AG04450 (cell line): ENCODE measurements around the gene NUP214. TPM values are rescaled to one million over a fixed set of nuclear protein-coding genes. Genes with fewer than 3 reads are reported as not detected.
A peak's percentile ranks its signal among the peaks of the same experiment; 100 is the strongest.

ENCODE experiments used
- CTCF ChIA-PET: fragments of 300-600, 350-600 bp; formaldehyde crosslinking; extraction: SDS; loops from one replicate; lab custom pipeline; 2022; ENCODE audit warnings: antibody characterized with exemption, inconsistent platforms; lab: Charles Lee
- POLR2A ChIA-PET: fragments of 350-600 bp; formaldehyde crosslinking; extraction: SDS; loops from one replicate; lab custom pipeline; 2021; ENCODE audit warnings: antibody characterized with exemption, inconsistent platforms; lab: Yijun Ruan, JAX
- DNase-seq: peaks from one replicate; pipeline ENCODE4 v3.0.0-alpha.2; 2011; ENCODE audit warnings: low read depth, low spot score
- H3K27ac ChIP-seq: one replicate; pipeline ENCODE4 v1.5.1; 2012; ENCODE audit warnings: low read depth, low read length, control low read depth
- H3K27me3 ChIP-seq: one replicate; pipeline ENCODE4 v1.6.0; 2012; ENCODE audit warnings: low read length; ENCODE audit not compliant: control insufficient read depth, insufficient read depth
- H3K4me3 ChIP-seq: 2 replicates; pipeline ENCODE4 v1.5.1; 2011; ENCODE audit warnings: mild to moderate bottlenecking, low read depth, low read length, control low read depth
- H3K9me3 ChIP-seq: 2 replicates; pipeline ENCODE4 v1.5.1; 2012; ENCODE audit warnings: low read length; ENCODE audit not compliant: control insufficient read depth, insufficient read depth
- polyA plus RNA-seq: library from polyadenylated mRNA; depleted of rRNA; stranded (reverse); fragments of >200 nt; gene quantifications from 2 replicates; pipeline ENCODE4 v1.2.3, GENCODE V29; 2011; rRNA removed
- small RNA-seq: library from RNA; depleted of rRNA; stranded (forward); fragments of <200 nt; gene quantifications from one replicate; pipeline ENCODE3, GENCODE V24; 2012; ENCODE audit warnings: low read depth; ENCODE audit not compliant: insufficient read length
- TF ChIP-seq, protein P1 (sequence below): IDR thresholded peaks from 2 replicates; pipeline ENCODE4 v1.5.1; 2011; ENCODE audit warnings: low read depth, low read length, control low read depth, inconsistent platforms

The NUP214 gene
- polyA plus RNA-seq, 1 experiment = 7.9 TPM

DNA sequence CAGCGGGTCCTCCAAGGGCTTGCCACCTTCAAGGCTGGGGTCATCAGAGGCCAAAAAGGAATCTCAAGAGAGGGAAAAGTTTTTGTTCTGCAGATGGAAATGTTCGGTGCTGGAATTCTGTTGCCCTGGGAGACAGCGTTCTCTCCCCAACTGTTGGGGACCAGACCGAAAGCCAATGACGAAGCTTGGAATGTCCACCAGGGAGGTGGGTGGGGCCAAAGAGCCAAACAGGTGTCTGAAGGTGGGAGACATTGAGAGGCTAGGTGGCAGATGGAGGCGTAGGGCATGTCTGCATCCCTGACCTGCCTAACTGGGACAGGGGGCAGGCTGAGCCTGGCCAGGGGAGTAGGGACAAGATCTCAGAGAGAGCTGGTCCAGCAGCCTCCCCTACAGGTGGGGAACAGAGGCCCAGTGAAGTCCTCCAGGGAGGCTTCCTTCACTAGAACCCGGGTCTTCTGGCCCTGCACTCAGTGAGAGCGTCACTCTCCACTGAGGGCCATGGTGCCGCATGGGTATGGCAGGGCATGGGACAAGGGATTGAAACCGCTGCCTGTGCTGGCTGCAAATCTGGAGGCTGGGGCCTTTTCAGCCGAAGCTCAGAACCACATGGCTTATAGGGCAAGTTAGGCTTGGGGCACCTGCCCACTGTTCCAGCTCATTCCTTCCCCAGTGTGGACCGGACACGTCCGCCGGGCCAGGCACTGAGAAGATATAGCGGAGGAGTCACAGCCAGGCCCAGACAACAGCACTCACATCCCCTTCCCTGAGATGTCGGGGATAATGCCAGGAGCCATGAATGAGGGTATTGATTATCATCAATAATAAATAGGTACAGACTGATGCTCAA lies 156.0 kb downstream of the NUP214 start:
- TF ChIP-seq, protein P1, sequence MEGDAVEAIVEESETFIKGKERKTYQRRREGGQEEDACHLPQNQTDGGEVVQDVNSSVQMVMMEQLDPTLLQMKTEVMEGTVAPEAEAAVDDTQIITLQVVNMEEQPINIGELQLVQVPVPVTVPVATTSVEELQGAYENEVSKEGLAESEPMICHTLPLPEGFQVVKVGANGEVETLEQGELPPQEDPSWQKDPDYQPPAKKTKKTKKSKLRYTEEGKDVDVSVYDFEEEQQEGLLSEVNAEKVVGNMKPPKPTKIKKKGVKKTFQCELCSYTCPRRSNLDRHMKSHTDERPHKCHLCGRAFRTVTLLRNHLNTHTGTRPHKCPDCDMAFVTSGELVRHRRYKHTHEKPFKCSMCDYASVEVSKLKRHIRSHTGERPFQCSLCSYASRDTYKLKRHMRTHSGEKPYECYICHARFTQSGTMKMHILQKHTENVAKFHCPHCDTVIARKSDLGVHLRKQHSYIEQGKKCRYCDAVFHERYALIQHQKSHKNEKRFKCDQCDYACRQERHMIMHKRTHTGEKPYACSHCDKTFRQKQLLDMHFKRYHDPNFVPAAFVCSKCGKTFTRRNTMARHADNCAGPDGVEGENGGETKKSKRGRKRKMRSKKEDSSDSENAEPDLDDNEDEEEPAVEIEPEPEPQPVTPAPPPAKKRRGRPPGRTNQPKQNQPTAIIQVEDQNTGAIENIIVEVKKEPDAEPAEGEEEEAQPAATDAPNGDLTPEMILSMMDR = no peak
- H3K4me3 ChIP-seq = no peak overlapping the region
- peaks cover 44% of the 10 kb centered on the region for H3K27me3 ChIP-seq
- no peaks in the 10 kb centered on the region for H3K9me3 ChIP-seq
- ChIA-PET POLR2A (no interaction called here), CTCF (no interaction called here)
- H3K27ac ChIP-seq = no peak overlapping the region
- DNase-seq = no peak

DNA sequence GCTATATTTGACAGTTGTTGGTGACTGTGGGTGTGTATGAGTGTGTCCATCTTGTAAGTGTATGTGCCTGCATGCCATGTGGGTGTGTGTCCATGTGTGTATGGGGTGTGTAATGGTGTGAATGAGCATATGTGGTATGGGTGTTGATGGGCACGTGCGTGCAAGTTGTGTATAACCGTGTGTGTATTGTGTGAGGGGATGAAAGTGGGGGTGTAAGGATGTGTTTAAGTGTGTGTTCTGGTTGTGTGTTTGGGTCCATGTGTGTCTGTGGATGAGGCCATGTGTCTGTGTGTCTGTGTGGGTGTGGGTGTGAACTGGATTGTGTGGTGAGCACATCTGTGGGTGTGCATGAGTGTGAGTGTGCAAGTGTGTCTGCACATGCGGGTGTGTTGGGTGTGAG lies 156.8 kb downstream of the NUP214 start:
- CTCF ChIA-PET = no interaction called here
- Histone ChIP-seq H3K4me3 (no peak overlapping the region), H3K27ac (no peak overlapping the region), H3K9me3 (no peaks in the 10 kb centered on the region), H3K27me3 (peaks cover 43% of the 10 kb centered on the region)
- DNase-seq = no peak
- TF ChIP-seq, protein P1 = no peak
- POLR2A ChIA-PET = no interaction called here

DNA sequence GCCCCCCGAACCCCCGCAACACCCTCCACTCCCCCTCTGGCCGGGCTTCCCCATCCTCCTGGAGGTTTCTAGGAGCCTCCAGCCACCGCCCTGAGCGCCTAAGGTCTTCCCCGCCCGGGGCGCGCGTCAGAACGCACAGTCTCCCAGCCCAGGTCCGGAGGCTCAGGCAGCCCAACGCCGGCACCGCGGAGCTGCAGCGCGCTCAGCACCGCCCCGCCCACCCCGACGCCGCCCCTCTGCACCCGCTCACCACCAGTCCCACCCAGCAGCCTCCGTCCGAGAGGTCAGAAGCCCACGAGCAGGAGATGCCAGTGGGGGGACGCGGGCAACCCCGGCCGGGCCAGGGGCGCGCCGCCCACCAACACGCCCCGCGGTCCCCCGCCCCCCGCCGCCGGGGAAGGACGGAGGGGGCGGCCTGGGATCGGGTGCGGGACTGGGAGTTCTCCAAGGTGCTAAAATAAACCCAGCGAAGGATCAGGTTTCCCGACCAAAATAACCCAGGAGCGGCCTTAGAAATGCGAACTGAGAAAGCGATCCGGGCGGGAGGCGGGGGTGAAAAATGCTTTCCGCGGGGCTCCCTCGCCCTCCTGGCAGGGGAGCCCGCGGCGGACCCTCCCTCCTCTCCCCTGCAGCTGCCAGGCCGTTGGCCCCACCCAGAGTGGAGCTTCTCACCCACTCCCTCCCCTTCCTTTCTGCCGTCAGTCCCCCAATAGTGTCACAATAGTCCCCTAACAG lies 157.5 kb downstream of the NUP214 start:
- DNase-seq = no peak
- no peak overlapping the region for H3K27ac ChIP-seq
- CTCF ChIA-PET = no interaction called here
- TF ChIP-seq, protein P1 = no peak
- H3K9me3 ChIP-seq = no peaks in the 10 kb centered on the region; the same call in 1 of the 2 replicates
- peak overlapping the region; percentile 36; the same call in 1 of the 2 replicates for H3K4me3 ChIP-seq
- POLR2A ChIA-PET = no interaction called here
- peaks cover 43% of the 10 kb centered on the region for H3K27me3 ChIP-seq

Small RNAs within 50 kb of the gene (small RNA-seq; reads per million reads assigned to genes)
- gene RNU6-881P = not detected

Other genes starting within 250 kb of the NUP214 start
- gene QRFP, start 228.8 kb upstream of the NUP214 start, polyA plus RNA-seq = not detected in 2 replicates
- 2.2 and 3.2 TPM in 2 replicates for gene FIBCD1, start 186.3 kb upstream of the NUP214 start, polyA plus RNA-seq
- gene LAMC3, start 116.4 kb upstream of the NUP214 start, polyA plus RNA-seq = not detected in 2 replicates
- 0.30 and 0.31 TPM in 2 replicates for gene AIF1L, start 29.1 kb upstream of the NUP214 start, polyA plus RNA-seq
- gene FAM78A, start 150.9 kb downstream of the NUP214 start, polyA plus RNA-seq = 0.26 and 0.40 TPM in 2 replicates
- 0.57 and 0.76 TPM in 2 replicates for gene PLPP7, start 164.1 kb downstream of the NUP214 start, polyA plus RNA-seq